Activated CD4-positive, alpha-beta T cell treated with anti-CD3 and anti-CD28 coated beads, Interleukin-2, amount 50 U/mL, for 24 hours (primary cell): Measurements from ENCODE around the gene CBR4.
"Not testable (repeated sequence)": the region's sequence is repeated elsewhere in the genome, so short reads cannot be mapped to it uniquely, and the experiment has no call there.

Experiments
- DNase-seq, 2 donors: peaks; one replicate each; pipeline ENCODE4 v3.0.0-alpha.2; 2020; ENCODE audit warnings: low read depth in 1 of 2, low spot score in 1 of 2

The CBR4 gene

DNA sequence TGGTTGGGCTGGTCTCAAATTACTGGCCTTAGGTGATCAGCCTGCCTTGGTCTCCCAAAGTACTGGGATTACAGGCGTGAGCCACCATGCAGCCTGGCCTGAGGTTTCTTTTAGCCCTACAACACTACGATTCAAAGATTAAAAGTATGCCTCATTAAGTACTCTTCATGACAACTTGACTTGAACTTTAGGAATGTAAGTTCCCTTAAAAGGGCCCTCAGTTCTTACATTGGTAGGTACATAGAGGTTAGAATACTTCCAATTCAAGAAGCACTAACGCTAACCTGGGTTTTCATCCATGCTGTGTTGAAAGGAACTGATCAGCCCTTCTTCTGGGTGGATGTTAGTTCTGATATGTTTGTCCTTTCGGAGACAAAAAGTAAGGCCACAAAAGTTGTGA is 15.1 kb downstream of the CBR4 start:
- no peak for DNase-seq

GRCh38 chr4:168993714-168994510 is 16.1 kb downstream of the CBR4 start:
- no peak for DNase-seq

- DNase-seq: not testable (repeated sequence)
Observed at GRCh38 chr4:168992952-168993482, 17.0 kb downstream of the CBR4 start.

DNA sequence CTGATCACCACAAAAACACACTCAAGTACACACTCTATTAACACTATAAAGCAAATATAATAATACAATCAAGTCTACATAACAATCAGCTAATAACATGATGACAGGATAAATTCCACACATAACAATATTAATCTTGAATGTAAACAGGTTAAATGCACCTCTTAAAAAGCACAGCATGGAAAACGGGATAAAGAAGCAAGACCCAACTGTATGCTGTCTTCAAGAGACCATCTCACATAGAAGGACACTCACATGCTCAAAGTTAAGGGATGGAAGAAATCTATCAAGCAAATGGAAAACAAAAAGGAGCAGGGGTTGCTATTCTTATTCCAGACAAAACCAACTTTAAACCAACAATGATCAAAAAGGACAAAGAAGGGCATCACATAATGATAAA is 28.1 kb downstream of the CBR4 start:
- DNase-seq: no peak

DNA sequence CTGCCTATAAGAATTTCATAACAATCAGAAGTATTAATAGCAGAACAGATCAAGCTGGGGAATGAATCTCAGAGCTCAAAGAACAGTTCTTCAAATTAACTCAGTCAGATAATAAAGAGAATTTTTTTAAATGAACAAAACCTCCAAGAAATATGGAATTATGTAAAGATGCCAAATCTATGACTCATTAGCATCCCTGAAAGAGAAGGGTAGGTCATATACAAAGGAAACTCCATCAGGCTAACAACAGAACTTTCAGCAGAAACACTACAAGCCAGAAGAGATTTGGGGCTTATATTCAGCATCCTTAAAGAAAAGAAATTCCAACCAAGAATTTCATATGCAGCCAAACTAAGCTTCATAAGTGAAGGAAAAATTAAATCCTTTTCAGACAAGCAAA is 28.6 kb downstream of the CBR4 start:
- no peak for DNase-seq

DNA sequence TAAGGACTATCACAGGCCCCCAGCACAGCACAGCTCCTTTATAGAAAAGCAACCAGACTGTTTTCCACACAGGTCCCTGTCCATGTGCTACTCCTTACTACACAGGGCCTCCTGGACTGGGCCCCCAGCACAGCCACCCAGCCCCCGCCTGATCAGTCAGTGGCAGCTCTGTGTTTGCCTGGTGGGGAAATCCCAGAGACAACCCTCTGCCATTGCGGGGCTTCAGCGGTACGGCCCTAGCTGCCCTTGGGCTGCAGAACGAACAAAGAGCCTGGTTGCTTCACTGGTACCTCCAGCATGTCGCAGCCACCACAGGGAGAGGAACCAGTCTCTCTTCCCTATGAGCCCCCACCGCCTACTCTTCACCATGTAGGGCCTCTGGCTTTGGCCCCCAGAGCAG is 30.7 kb downstream of the CBR4 start:
- no peak for DNase-seq

GRCh38 chr4:168978001-168978700 is 31.9 kb downstream of the CBR4 start:
- no peak for DNase-seq

GRCh38 chr4:168972596-168972995 is 37.5 kb downstream of the CBR4 start:
- no peak for DNase-seq

- DNase-seq: no peak
Observed at GRCh38 chr4:168960716-168961115, 49.3 kb downstream of the CBR4 start.

- DNase-seq: no peak
Observed at GRCh38 chr4:168955674-168956073, 54.4 kb downstream of the CBR4 start.

DNA sequence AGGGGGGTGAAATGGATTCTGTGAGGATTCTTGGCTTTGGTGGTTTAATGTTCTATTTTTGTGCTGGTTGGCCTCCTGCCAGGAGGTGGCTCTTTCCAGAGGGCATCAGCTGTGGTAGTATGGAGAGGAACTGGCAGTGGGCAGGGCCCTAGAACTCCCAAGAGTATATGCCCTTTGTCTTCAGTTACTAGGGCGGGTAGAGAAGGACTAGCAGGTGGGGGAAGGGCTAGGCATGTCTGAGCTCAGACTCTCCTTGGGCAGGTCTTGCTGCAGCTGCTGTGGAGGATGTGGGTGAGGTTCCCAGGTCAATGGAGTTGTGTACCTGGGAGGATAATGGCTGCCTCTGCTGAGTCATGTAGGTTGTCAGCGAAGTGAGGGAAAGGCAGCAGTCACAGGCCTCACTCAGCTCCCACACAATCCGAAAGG is 57.2 kb downstream of the CBR4 start:
- DNase-seq: not testable (repeated sequence)

DNA sequence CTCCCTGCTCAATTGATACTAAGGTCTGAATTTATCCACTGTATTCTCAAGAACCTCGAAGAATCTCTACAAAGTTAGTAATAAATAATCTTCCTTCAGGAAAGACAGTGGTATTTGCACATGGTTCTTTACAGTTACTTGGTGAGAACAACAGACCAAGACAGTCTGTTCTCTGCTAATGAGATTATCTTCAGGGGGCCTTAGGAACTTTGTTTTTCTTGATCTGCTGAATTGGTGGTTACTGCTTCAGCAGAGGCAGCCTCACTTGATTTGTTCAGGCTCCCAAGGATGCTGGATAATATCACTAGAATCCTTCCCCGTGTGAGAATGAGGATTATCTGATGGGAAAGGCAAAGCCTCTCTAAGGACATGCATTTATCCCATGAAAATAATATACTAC is 64.8 kb downstream of the CBR4 start:
- no peak for DNase-seq

DNA sequence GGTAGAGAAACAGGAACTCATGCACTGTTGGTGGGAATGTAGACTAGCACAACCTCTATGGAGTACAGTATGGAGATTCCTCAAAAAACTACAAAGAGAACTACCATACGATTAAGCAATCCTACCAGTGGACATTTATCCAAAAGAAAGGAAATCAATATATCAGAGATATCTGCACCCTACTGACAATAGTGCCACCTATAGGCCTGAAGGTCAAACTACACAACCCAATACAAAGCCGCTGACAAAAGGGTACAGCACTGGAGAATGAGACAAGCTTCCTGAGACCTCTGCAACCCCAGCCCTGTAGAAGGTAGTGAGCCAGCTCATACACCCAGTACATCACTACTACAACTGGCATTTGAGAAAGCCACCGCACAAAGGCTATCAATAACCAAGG is 67.1 kb downstream of the CBR4 start:
- no peak for DNase-seq
